ENCODE results near the gene CLEC16A.

DNA sequence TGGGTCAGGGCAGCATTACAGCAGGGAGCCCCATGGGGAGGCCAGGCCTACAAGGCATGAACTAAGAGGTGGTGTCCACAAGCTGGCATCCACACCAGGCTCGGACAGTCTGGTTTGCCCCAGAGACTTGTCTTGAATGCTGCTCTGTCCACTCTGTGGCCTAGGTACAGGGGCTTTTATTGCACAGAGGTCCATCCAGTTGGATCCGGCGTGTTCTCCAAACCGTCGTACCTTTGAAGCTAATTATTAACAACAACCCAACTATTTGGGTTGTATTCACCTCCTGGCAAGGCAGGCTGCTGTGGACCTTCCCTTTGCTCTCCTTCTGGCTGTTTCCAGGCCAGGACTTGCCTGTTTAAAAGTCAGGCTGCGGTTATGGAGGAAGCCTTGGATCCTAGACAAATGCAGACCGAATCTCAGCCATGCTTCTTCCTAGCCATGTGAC, 123.4 kb downstream of the CLEC16A start:
- TF ChIP-seq POLR2A (IDR thresholded peaks at IDR 0.05): no peak
- TF ChIP-seq, protein P1, sequence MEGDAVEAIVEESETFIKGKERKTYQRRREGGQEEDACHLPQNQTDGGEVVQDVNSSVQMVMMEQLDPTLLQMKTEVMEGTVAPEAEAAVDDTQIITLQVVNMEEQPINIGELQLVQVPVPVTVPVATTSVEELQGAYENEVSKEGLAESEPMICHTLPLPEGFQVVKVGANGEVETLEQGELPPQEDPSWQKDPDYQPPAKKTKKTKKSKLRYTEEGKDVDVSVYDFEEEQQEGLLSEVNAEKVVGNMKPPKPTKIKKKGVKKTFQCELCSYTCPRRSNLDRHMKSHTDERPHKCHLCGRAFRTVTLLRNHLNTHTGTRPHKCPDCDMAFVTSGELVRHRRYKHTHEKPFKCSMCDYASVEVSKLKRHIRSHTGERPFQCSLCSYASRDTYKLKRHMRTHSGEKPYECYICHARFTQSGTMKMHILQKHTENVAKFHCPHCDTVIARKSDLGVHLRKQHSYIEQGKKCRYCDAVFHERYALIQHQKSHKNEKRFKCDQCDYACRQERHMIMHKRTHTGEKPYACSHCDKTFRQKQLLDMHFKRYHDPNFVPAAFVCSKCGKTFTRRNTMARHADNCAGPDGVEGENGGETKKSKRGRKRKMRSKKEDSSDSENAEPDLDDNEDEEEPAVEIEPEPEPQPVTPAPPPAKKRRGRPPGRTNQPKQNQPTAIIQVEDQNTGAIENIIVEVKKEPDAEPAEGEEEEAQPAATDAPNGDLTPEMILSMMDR (IDR thresholded peaks at IDR 0.05): no peak
